CMK (cell line): Measurements from ENCODE around the gene CD84.
"Not testable (repeated sequence)": the region's sequence is repeated elsewhere in the genome, so short reads cannot be mapped to it uniquely, and the experiment has no call there.

Experiments
- DNase-seq: peaks from one replicate; pipeline ENCODE4 v3.0.0-alpha.2; 2010; ENCODE audit warnings: low read depth

The CD84 gene

DNA sequence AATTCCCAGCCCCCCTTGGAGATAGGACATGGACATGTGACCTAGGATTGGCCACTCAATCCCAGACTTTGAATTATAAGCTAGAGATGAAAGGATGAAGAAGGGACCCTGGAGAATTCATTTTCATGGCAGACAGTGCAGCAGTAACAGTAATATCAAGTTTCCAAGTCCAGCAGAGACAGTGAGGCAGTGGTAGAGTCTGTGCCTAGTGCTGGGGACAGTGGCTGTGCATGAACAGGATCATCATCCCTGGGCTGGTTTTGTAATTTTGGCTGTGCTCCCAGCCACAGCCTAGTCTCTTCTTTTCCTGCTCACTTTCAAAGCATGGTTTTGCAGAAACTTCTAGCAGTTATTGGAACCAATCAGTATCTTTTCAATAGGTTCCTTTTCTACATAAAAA lies 29.6 kb upstream of the CD84 start:
- DNase-seq, result no peak

DNA sequence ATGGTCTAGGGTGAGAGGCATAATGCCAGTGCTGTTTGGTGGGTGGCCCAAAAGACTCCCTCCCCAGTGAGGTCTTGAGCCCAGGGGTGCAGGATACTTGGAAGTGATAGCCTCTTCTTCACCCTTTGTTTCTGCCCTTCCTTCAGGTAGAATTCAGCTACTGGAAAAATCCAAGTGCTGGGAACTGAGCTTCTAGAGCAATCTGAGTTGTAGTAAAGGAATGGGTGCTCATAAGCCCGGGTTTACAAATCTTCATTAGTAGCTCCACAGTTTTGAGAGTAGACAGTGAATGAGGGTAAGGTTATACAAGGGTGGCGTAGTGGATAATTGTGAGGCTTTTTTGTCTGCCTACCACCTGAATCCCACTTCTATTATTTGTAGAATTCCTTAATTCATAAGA lies 29.2 kb upstream of the CD84 start:
- no peak for DNase-seq

DNA sequence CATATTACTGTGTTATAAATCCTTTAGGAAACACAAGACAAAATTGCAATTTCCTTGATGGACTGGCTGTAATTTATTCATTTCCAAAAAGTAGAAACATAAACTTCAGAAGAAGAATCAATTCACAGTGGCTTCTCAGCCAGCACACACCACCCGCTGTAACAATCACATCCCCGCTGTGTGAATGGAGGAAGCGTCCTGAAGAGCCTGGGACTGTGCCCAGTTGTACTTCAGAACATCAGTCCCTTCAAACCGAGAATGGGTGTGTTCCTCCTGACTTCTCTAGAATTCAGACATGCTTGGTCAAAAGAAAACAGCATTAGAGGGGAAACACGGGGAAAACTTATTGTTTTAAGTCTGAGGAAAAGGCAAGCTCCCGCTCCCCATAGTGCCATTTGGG lies 28.8 kb upstream of the CD84 start:
- DNase-seq, result no peak

DNA sequence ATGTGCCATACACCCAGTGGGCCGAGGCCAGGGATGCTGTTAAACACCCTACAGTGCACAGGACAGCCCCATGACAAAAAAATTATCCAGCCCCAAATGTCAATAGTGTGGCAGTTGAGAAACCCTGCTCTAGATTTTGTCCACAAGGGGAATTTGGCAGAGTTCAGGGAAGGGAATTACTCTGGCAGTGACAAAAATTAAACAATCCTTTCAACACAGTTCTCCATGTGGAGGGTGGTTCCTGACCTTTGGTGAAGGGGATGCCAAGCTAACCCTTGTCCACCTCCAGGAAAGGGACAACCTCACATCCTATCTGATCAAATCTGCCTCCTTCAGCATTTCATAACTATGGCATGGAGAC lies 28.4 kb upstream of the CD84 start:
- DNase-seq, result no peak

DNA sequence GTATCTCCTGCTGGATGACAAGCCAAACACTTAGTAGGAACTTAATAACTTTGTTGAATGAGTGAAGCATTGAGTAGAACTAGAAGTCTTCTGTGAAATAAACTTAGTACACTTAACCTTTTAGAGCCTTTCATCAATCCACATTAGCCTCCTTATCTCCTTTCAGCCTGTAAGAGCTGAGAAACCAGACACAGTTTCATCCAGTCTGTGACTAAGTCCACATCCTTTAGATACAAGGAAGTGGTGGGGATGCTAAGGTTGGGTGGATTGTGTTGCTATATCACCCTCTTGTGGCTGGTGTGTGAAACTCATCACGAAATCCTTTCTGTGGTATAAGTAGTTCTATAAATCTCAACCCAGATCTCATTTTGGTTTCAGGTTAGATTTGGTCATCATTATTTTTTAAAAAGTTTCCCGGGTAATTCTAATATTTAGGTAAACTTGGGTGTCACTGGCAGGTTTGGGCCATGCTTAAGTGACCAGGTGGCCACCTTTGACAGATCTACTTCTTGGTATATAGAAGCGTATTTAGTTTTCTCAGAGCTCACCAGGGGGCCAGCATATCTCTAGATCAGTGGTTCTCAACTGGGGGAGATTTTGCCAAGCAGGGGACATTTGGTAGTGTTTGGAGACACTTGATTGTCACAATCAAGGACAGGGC lies 27.8 kb upstream of the CD84 start:
- peak; percentile 73 for DNase-seq

DNA sequence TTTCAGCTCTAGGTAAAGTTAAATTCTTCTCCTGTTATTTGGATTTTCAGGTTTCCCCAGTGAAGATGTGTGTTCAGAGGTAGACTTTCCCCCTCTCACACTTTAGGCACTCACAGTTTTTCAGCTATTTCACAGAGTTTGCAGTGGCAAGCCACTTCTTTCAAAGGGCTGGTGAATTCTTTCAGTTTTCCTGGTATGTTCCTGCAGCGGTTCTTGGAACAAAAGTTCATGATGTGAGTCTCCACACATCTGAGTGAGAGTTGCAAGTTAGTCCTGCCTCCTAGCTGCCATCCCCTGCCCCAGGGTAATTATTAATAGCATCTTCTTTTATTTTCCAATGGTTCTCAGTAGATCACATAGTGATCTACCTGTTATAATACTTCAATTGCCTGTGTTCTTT lies 27.3 kb upstream of the CD84 start:
- no peak for DNase-seq

DNA sequence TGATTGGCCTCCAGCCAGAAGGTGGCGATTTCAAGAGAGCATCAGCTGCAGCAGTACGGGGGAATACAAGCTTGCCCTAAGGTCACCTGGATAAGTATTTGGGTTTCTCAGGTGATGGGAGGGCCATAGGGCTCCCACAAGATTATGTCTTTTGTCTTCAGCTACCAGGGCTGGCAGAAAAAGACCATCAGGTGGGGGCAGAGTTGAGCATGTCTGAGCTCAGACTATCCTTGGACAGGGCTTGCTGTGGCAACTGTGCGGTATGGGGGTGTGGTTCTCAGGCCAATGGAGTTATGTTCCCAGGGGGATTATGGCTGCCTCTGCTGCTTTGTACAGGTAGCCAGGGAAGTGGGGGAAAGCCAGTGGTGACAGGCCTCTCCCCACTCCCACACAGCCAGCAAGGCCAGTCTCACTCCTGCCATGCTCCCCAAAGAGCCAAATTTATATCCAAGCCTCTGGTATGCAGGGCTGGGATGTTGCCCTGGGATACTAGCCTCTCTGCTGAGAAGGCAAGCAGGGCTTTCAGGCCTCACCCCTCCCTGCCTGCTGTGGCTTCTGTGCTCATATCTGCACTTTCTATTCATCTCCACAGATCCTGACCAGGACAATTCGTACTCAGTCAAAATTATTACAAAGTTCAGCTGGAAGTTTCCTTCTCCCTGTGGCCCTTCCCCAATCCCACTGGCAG lies 26.6 kb upstream of the CD84 start:
- DNase-seq, result no peak

DNA sequence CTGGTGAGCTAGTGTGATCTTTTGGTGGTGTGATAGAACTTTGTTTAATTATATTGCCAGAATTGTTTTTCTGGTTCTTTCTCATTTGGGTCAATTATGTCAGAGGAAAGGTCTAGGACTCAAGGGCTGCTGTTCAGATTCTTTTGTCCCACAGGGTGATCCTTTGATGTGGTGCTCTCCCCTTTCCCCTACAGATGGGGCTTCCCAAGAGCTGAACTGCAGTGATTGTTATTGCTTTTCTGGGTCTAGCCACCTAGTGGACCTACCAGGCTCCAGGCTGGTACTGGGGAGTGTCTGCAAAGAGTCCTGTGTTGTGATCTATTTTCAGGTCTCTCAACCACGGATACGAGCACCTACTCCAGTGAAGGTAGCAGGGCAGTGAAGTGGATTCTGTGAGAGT lies 25.9 kb upstream of the CD84 start:
- DNase-seq, result no peak

DNA sequence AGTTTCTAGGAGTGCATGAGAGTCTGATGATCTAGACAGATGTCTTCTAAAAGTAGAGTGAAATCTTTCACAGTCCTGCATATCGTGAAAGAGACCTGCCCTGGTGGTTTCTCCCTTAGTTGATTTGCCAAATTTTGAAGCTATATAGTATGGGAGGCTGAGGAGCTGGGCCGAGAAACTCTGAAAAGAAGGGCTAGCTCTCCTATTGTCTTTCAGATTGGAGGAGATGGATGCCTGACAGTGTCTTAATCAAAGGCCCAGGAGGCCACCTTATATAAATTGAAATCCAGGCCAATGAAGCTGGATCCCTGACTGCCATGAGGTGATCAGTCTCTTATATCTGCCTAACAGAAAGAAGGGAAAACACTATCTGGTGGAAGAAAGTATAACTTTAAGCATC lies 18.4 kb upstream of the CD84 start:
- DNase-seq, result no peak

DNA sequence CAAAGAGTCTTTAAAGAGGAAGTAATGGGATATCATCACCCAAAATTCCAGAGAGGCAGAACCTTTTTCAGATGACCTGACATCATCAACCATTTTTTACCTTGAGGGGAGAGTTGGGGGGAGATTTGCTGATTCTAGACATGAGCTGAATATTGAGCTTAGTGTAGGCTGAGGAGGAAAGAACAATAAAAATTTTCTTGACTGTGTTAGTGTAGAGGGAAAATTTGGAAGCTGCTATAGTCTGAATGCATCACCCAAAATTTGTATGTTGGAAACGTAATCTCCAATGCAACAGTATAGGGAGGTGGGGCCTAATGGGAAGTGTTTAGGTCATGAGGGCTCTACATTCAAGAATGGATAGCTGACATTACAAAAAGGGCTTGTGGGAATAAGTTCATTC lies 17.8 kb upstream of the CD84 start:
- no peak for DNase-seq

DNA sequence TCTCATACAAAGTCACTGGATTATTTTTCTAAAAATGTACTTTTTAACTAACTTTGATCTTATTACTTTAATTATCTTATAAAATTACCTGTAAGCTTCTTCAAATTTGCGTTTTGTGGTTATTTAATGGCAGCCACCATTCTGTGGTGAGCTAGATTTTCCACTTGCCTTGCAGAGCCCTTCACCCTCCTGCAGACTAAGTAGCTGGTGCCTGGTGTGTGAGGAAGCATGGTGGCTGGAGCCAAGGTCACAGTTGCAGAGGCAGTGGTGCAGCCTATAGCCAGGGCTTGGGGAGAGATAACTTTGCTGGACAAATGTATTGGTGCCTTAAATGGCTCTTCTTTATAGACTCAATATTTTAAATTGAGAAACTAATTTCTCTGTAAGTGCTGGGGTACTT lies 11.2 kb upstream of the CD84 start:
- DNase-seq, result no peak

DNA sequence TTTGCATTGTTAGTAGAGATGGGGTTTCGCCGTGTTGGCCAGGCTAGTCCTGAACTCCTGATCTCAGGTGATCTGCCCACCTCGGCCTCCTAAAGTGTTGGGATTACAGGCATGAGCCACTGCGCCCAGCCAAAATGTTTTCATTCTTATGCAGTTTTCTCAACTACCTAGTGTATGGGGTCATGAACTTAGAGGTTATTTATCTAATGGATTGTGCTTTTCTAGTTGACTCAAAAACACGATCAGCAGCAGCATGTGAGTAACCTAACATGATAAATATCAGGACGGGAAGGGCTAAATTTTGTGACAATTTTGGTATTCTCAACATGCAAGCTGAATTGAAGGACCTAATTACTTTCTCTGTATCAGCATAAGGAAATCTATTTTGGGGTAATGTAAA lies 9.2 kb upstream of the CD84 start:
- no peak for DNase-seq

DNA sequence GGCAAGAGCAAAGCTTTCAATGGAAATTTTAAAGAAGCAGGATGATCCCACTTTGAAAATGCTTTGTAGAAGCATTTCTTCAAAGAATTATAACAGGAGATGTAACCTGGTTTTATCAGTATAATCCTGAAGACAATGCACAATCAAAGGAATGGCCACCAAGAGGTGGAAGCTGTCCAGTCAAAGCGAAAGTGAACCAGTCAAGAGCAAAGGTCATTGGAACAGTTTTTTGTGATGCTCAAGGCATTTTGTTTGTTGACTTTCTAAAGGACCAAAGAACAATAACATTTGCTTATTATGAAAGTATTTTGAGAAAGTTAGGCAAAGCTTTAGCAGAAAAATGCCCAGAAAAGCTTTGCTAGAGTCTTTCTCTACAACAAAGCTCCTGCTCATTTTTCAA lies 5.5 kb upstream of the CD84 start:
- no peak for DNase-seq

DNA sequence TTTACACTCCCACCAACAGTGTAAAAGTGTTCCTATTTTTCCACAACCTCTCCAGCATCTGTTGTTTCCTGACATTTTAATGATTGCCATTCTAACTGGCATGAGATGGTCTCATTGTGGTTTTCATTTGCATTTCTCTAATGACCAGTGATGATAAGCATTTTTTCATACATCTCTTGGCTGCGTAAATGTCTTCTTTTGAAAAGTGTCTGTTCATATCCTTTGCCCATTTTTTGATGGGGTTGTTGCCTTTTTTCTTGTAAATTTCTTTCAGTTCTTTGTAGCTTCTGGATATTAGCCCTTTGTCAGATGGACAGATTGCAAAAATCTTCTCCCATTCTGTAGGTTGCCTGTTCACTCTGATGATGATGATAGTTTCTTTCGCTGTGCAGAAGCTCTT lies 3.7 kb upstream of the CD84 start:
- DNase-seq, result not testable (repeated sequence)

DNA sequence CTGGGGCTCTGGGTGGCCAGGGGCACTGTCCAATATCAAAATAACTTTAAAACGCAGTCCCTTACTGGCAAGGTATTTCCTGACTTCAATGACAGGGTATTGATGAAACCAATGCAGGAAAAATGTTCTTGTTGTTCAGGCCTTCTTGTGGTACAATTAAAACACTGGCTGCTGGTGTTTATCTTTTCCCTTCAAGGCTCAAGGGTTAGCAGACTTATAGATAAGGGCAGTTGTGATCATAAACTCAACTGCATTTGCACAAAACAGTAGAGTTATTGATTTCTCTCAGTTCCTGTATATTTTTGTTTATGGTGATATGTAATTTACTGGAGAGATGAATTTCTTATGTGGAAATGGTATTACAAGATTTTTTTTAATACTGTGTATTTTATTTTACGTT lies 2.7 kb upstream of the CD84 start:
- no peak for DNase-seq

DNA sequence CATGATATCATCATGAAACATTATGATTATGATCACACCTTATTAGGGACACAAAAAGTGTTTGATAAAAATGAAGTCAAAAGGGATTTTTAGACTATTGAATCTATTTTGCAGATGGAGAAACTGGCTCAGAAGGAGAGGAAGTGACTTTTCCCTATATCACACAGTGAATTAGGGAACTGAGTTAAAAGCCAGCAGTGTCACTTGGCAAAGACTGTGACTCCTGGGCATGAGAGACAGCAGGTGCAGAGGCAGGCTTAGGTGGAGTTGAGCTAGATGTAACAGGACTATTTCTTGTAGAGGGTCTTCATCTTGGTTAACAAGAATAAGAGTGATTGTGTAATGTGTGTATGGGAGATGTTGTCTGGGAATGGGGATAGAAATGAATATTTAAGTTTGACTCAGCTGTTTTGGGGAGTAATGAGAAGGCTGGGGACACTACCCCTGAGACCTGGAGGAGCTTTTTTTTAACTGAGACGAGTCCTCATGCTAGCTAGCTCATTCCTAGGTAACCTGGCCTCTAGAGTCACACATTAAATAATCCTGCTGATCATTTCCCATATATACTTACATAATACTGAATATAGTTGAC lies 1.0 kb upstream of the CD84 start:
- no peak for DNase-seq

DNA sequence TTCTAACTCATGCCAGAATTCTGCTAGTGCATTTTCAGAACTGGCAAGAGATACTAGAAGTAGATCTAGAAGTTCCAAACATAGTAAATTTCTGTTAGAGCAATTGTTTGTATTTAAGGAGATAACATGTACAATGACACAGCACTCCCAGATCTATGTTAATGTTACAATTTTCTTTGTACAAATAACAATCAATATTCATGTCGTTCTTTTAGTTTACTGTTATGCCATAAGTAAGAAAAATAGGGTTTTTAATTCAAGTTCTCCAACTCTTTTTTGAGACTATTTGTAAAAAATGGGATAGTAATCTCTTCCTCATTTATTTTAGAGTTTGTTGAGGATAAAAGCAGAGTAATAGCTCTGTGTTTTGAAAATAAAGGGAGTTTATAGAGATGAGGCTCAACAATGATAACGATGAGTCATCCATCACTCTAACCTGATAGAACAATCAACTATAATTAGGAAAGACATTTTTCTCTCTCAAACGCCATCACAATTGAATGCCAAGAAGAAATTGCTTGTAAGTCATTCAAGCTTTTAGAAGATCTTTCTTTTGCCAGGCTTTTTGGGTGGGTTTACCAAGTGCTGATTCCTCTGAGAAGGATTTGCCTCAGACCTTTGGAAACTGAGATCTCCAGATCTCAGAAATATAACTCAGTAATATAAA lies 638 bp downstream of the CD84 start:
- DNase-seq, result no peak

DNA sequence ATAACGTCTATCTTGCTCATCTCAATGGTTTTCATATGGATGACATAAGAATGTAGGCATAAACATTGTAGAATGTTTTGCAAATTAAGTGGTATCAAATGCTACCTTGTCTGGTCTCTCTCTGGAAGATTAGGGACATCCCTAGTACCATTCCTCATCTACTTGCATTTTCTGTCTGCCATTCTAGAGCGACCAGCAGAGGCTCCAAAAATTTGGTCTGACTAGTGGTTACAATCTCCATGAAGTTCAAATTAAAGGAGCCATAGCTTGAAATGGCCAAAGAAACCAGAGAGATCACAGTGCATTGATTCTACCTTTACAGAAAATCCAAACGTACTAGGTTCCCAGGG lies 1.1 kb downstream of the CD84 start:
- DNase-seq, result peak; percentile 27

DNA sequence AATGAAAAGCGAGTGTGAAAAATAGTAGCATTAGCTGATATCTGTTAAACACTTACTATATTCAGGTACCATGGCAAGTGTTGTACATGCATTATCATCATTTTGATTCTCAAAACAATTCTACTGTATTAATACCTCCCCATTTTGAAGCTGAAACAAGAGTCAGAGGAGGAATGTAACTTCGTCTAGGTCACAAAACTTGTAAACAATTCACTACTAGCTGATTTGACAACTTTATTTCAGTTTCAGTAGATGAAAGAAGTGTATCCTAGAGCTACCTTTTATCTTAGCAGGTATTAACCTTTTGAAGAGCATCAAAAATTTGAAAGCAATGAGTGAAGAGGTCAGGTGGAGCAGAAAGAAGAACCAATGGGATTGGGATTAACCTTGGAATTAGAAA lies 1.6 kb downstream of the CD84 start:
- no peak for DNase-seq

DNA sequence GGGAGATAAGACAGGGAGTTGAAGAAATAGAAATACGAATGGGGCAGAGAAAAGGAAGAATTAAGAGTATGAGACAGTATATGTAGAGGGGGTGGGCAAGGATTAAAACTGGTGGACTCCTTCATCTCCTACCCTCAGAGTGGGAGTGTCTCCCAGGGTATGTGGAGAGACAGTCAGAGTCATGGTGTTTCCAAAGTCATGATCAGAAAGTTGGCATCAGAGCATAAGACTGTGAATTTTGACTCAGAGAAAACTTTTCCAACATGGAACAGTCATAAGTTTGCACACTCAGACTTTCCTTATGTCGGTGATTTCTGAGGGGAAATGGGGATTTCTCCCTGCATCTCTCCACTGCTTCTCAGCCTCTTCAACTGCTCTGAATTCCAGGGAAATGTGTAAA lies 2.4 kb downstream of the CD84 start:
- DNase-seq, result no peak

DNA sequence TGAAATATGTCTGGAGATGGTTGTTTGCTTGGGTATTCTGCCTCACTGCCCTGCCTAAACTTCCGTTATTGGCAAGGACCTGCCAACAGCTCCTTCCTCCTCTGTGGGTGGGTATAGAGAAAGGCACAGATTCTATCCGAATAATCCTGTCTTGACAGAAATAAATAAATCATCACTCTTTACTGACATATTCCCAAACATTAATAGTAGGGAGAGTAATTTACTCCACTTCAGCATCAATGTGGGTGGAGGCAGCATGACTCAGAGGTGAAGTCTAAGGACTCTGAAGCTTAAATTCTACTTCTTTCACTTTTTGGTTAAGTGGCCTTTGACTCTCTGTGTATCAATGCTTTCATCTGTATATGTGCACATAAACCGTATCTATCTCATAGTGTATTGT lies 2.9 kb downstream of the CD84 start:
- no peak for DNase-seq

DNA sequence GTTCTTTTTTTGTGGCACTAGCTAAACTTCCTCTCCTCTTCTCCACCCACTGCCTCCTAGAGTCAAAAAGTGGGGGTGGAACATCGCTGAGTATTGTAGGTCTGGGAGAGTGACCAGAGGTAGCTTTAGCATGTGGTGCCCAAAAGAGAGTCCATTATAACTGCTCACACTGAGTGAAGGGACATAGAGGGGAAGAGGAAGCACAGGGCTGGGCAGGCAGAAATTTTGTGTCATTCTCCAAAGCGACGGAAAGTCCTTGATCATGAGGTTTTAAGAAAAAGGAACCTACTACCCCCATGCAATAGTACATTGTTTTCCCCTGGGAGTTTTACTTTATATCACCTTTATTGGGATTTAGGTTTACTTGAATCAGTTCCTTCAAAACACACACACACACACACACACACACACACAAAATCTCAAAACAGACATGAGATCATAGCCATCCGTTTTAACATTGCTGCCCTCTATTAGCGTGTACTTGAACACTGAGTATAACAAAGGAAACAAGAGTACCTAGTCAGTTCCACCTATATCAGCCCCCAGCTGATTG lies 4.1 kb downstream of the CD84 start:
- DNase-seq, result no peak

DNA sequence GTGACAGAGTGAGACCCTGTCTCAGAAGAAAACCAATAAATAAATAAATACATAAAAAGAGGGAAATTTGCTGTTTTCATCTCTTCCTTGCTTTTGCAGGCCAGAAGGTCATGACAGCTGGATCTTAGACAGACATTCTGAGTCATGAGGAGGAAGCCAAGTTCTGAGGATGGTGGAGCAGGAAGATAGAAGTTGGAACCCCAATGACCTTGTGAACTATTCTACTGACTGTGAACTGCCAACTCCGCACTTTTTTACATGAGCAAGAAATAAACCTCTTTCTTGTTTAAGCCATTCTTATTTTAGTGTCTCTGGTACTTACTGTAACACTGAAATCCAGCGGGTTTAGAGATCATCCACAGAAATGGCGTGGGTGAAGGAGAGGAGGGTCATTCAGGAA lies 8.5 kb downstream of the CD84 start:
- no peak for DNase-seq
